Activated CD4-positive, alpha-beta T cell treated with anti-CD3 and anti-CD28 coated beads, Interleukin-2, amount 10 ng/mL, durations not matched to agents 7 days and 5 days (primary cell): ENCODE measurements around the gene NR2F2. TPM values are rescaled to one million over a fixed set of nuclear protein-coding genes. Genes with fewer than 3 reads are reported as not detected.

Source experiments
- CTCF ChIA-PET: fragments of 350-600 bp; sonication (Branson Sonifier 250); formaldehyde crosslinking; loops from one replicate; lab custom pipeline; 2021; ENCODE audit warnings: antibody characterized with exemption; lab: Charles Lee
- POLR2A ChIA-PET: fragments of 350-600 bp; sonication (Branson Sonifier 250); formaldehyde crosslinking; loops from one replicate; lab custom pipeline; 2021; ENCODE audit warnings: antibody characterized with exemption; lab: Charles Lee
- DNase-seq: peaks from one replicate; pipeline ENCODE4 v3.0.0-alpha.2; 2020
- H3K27ac Mint-ChIP-seq: one replicate; pipeline ENCODE4 v1.8.0; 2021; ENCODE audit warnings: mild to moderate bottlenecking, moderate library complexity, mixed read lengths
- H3K27me3 Mint-ChIP-seq: one replicate; pipeline ENCODE4 v1.8.0; 2021; ENCODE audit warnings: mixed read lengths
- H3K36me3 Mint-ChIP-seq: one replicate; pipeline ENCODE4 v1.8.0; 2021; ENCODE audit warnings: low read depth, mixed read lengths
- H3K4me1 Mint-ChIP-seq: one replicate; pipeline ENCODE4 v1.8.0; 2021; ENCODE audit warnings: mixed read lengths
- H3K4me3 Mint-ChIP-seq: one replicate; pipeline ENCODE4 v1.8.0; 2021; ENCODE audit warnings: mild to moderate bottlenecking, moderate library complexity, mixed read lengths
- H3K9me3 Mint-ChIP-seq: one replicate; pipeline ENCODE4 v1.8.0; 2021; ENCODE audit warnings: mixed read lengths
- total RNA-seq, 2 experiments: library from RNA; stranded (reverse); gene quantifications; one replicate each; pipeline ENCODE4 v1.2.3, GENCODE V29; 2021

NR2F2 gene
- total RNA-seq, 2 experiments from 2014 or later: not detected

GRCh38 chr15:96343113-96344059 is 12.9 kb downstream of the NR2F2 start:
- Mint-ChIP-seq H3K9me3 (peaks cover 3% of the 10 kb centered on the region), H3K27ac (no peak overlapping the region), H3K4me3 (no peak overlapping the region), H3K4me1 (no peaks in the 10 kb centered on the region), H3K36me3 (peaks cover 5% of the 10 kb centered on the region), H3K27me3 (peaks cover 89% of the 10 kb centered on the region)
- CTCF ChIA-PET: interaction anchor here (0.6 to 1.2 kb wide), 3 partner anchors 8 to 628 kb away, joined by 3 to 4 read pairs (median 3); no protein-coding TSS in a partner anchor
- POLR2A ChIA-PET: no interaction called here
- DNase-seq: no peak

GRCh38 chr15:96344060-96344705 is 13.7 kb downstream of the NR2F2 start:
- Mint-ChIP-seq H3K27ac (peak overlapping the region; percentile 41), H3K4me1 (no peaks in the 10 kb centered on the region), H3K9me3 (peaks cover 3% of the 10 kb centered on the region), H3K4me3 (no peak overlapping the region), H3K27me3 (peaks cover 91% of the 10 kb centered on the region), H3K36me3 (peaks cover 5% of the 10 kb centered on the region)
- ChIA-PET POLR2A (no interaction called here), CTCF (interaction anchor here (1.9 kb wide), 1 partner anchor 8 kb away, joined by 5 read pairs; no protein-coding TSS in a partner anchor)
- no peak for DNase-seq

- H3K9me3 Mint-ChIP-seq: peaks cover 3% of the 10 kb centered on the region
- peaks cover 92% of the 10 kb centered on the region for H3K27me3 Mint-ChIP-seq
- POLR2A ChIA-PET: no interaction called here
- CTCF ChIA-PET: interaction anchor here (0.7 to 1.9 kb wide), 2 partner anchors 9 to 11 kb away, joined by 3 to 5 read pairs; no protein-coding TSS in a partner anchor
- no peak overlapping the region for H3K4me3 Mint-ChIP-seq
- H3K4me1 Mint-ChIP-seq: no peaks in the 10 kb centered on the region
- DNase-seq: no peak
- peaks cover 5% of the 10 kb centered on the region for H3K36me3 Mint-ChIP-seq
- H3K27ac Mint-ChIP-seq: no peak overlapping the region
These were observed 14.4 kb downstream of the NR2F2 start for GRCh38 chr15:96344706-96345559.

GRCh38 chr15:96345560-96346399 is 15.3 kb downstream of the NR2F2 start:
- Mint-ChIP-seq H3K36me3 (peaks cover 3% of the 10 kb centered on the region), H3K4me3 (no peak overlapping the region), H3K4me1 (no peaks in the 10 kb centered on the region), H3K27ac (no peak overlapping the region), H3K27me3 (peaks cover 92% of the 10 kb centered on the region), H3K9me3 (no peaks in the 10 kb centered on the region)
- ChIA-PET POLR2A (no interaction called here), CTCF (interaction anchor here (0.6 to 1.9 kb wide), 3 partner anchors 8 to 12 kb away, joined by 3 to 5 read pairs (median 3); no protein-coding TSS in a partner anchor)
- no peak for DNase-seq

- H3K4me1 Mint-ChIP-seq: no peaks in the 10 kb centered on the region
- no peak for DNase-seq
These were observed 16.0 kb downstream of the NR2F2 start for GRCh38 chr15:96346409-96346970.

GRCh38 chr15:96347181-96348111 is 16.9 kb downstream of the NR2F2 start:
- POLR2A ChIA-PET: no interaction called here
- no peak overlapping the region for H3K27ac Mint-ChIP-seq
- H3K4me1 Mint-ChIP-seq: no peaks in the 10 kb centered on the region
- no peaks in the 10 kb centered on the region for H3K9me3 Mint-ChIP-seq
- CTCF ChIA-PET: interaction anchor here (1.2 kb wide), 1 partner anchor 11 kb away, joined by 3 read pairs; no protein-coding TSS in a partner anchor
- no peak overlapping the region for H3K4me3 Mint-ChIP-seq
- peaks cover 94% of the 10 kb centered on the region for H3K27me3 Mint-ChIP-seq
- DNase-seq: no peak
- peaks cover 3% of the 10 kb centered on the region for H3K36me3 Mint-ChIP-seq

More at GRCh38 chr15:96346409-96346970, 16.0 kb downstream of the NR2F2 start:
- H3K27ac Mint-ChIP-seq: no peak overlapping the region
- no peaks in the 10 kb centered on the region for H3K9me3 Mint-ChIP-seq
- H3K36me3 Mint-ChIP-seq: peaks cover 3% of the 10 kb centered on the region
- CTCF ChIA-PET: interaction anchor here (1.9 kb wide), 1 partner anchor 11 kb away, joined by 5 read pairs; no protein-coding TSS in a partner anchor
- no peak overlapping the region for H3K4me3 Mint-ChIP-seq
- H3K27me3 Mint-ChIP-seq: peaks cover 95% of the 10 kb centered on the region
- POLR2A ChIA-PET: no interaction called here

- H3K4me3 Mint-ChIP-seq: no peak overlapping the region
- POLR2A ChIA-PET: no interaction called here
- no peaks in the 10 kb centered on the region for H3K4me1 Mint-ChIP-seq
- peaks cover 95% of the 10 kb centered on the region for H3K27me3 Mint-ChIP-seq
- H3K9me3 Mint-ChIP-seq: no peaks in the 10 kb centered on the region
- DNase-seq: no peak
- peaks cover 3% of the 10 kb centered on the region for H3K36me3 Mint-ChIP-seq
- no peak overlapping the region for H3K27ac Mint-ChIP-seq
- CTCF ChIA-PET: interaction anchor here (1.2 kb wide), 2 partner anchors 10 to 11 kb away, joined by 3 read pairs; no protein-coding TSS in a partner anchor
These were observed 17.9 kb downstream of the NR2F2 start for GRCh38 chr15:96348112-96349027.

GRCh38 chr15:96349034-96349856 is 18.7 kb downstream of the NR2F2 start:
- DNase-seq: no peak
- CTCF ChIA-PET: interaction anchor here (1.2 kb wide), 1 partner anchor 10 kb away, joined by 3 read pairs; no protein-coding TSS in a partner anchor
- POLR2A ChIA-PET: no interaction called here
- H3K27me3 Mint-ChIP-seq: peaks cover 92% of the 10 kb centered on the region
- peaks cover 3% of the 10 kb centered on the region for H3K36me3 Mint-ChIP-seq
- no peak overlapping the region for H3K27ac Mint-ChIP-seq
- no peak overlapping the region for H3K4me3 Mint-ChIP-seq
- H3K4me1 Mint-ChIP-seq: no peaks in the 10 kb centered on the region
- peaks cover 2% of the 10 kb centered on the region for H3K9me3 Mint-ChIP-seq
